CD4-positive, alpha-beta T cell treated with Interleukin-4 for 4 hours (primary cell): ENCODE measurements around the gene CLDN20.
A peak's percentile ranks its signal among the peaks of the same experiment; 100 is the strongest.
"Not testable (repeated sequence)": the region's sequence is repeated elsewhere in the genome, so short reads cannot be mapped to it uniquely, and the experiment has no call there.

Experiments used
- DNase-seq: peaks from one replicate; pipeline ENCODE4 v3.0.0-alpha.2; 2020

Gene CLDN20

GRCh38 chr6:155263373-155264063 lies at the start of gene CLDN20:
CLDN20 (plus strand) TSS chr6:155264013; CDS start chr6:155275720, 11,707 bp downstream.
- DNase-seq, result no peak

GRCh38 chr6:155215906-155216305 lies 47.9 kb upstream of the CLDN20 start:
- DNase-seq, result no peak

- DNase-seq, result no peak
These were observed 47.3 kb upstream of the CLDN20 start for GRCh38 chr6:155216312-155217046.

GRCh38 chr6:155218711-155219110 lies 45.1 kb upstream of the CLDN20 start:
- not testable (repeated sequence) for DNase-seq

GRCh38 chr6:155219299-155219698 lies 44.5 kb upstream of the CLDN20 start:
- DNase-seq, result no peak

GRCh38 chr6:155219858-155220301 lies 43.9 kb upstream of the CLDN20 start:
- DNase-seq, result no peak

GRCh38 chr6:155221086-155221485 lies 42.7 kb upstream of the CLDN20 start:
- no peak for DNase-seq

GRCh38 chr6:155222506-155222905 lies 41.3 kb upstream of the CLDN20 start:
- no peak for DNase-seq

GRCh38 chr6:155223646-155224451 lies 40.0 kb upstream of the CLDN20 start:
- peak; percentile 76 for DNase-seq

GRCh38 chr6:155224618-155225017 lies 39.2 kb upstream of the CLDN20 start:
- DNase-seq, result no peak

GRCh38 chr6:155227046-155227445 lies 36.8 kb upstream of the CLDN20 start:
- no peak for DNase-seq

GRCh38 chr6:155228546-155229166 lies 35.2 kb upstream of the CLDN20 start:
- no peak for DNase-seq

GRCh38 chr6:155230975-155231374 lies 32.8 kb upstream of the CLDN20 start:
- DNase-seq, result not testable (repeated sequence)

- no peak for DNase-seq
These were observed 31.0 kb upstream of the CLDN20 start for GRCh38 chr6:155232848-155233247.

- no peak for DNase-seq
These were observed 29.6 kb upstream of the CLDN20 start for GRCh38 chr6:155234167-155234566.

GRCh38 chr6:155234687-155235086 lies 29.1 kb upstream of the CLDN20 start:
- no peak for DNase-seq

- no peak for DNase-seq
These were observed 28.7 kb upstream of the CLDN20 start for GRCh38 chr6:155235087-155235486.

- no peak for DNase-seq
These were observed 26.2 kb upstream of the CLDN20 start for GRCh38 chr6:155237613-155238012.

- DNase-seq, result no peak
These were observed 22.8 kb upstream of the CLDN20 start for GRCh38 chr6:155240905-155241600.

- DNase-seq, result no peak
These were observed 21.8 kb upstream of the CLDN20 start for GRCh38 chr6:155241966-155242365.

GRCh38 chr6:155244434-155244833 lies 19.4 kb upstream of the CLDN20 start:
- DNase-seq, result no peak

GRCh38 chr6:155245193-155245592 lies 18.6 kb upstream of the CLDN20 start:
- DNase-seq, result no peak
